Pancreas (tissue), 10 donors: ENCODE results near the gene REL. TPM values are rescaled to one million over a fixed set of nuclear protein-coding genes. Genes with fewer than 3 reads are reported as not detected.

ENCODE experiments used
- ATAC-seq, 4 donors: fragments of 200-7000 bp; cut with Tn5 transposase; one replicate each; pipeline versions ENCODE4 v1.8.0 to v1.9.1; 2020; ENCODE audit warnings: mild to moderate bottlenecking in 4 of 4, moderate library complexity in 4 of 4
- DNase-seq, 6 donors: peaks; one replicate each; pipeline ENCODE4 v3.0.0-alpha.2; 2020
- FAIRE-seq: peaks from 2 replicates; lab custom pipeline; 2012; peaks lifted over from hg19 to GRCh38; lab: Jason Lieb, UNC
- H3K27ac ChIP-seq, 4 donors: fragments of 200-600 bp; sonication (generic); 1 replicate in 3 of 4; 2 replicates in 1 of 4; pipeline versions ENCODE4 v1.5.0 to v1.8.0; 2020
- H3K27me3 ChIP-seq, 4 donors: fragments of 200-600 bp; one replicate each; pipeline ENCODE4 v1.8.0; 2021
- H3K36me3 ChIP-seq, 3 donors: fragments of 200-600 bp; sonication (generic) in 1 of 3; one replicate each; pipeline versions ENCODE4 v1.5.0 to v1.8.0; 2020 to 2021
- H3K4me1 ChIP-seq, 3 donors: fragments of 200-600 bp; one replicate each; pipeline ENCODE4 v1.8.0; 2021
- H3K4me3 ChIP-seq, 4 donors: fragments of 200-600 bp; sonication (generic) in 2 of 4; one replicate each; pipeline versions ENCODE4 v1.5.0 to v1.8.0; 2020 to 2021
- H3K9me3 ChIP-seq, 4 donors: fragments of 200-600 bp; one replicate each; pipeline ENCODE4 v1.8.0; 2021
- CTCF ChIP-seq, 4 donors: fragments of 200-600 bp; sonication (generic) in 3 of 4; IDR thresholded peaks; one replicate each; pipeline versions ENCODE4 v1.5.0 to v1.8.0; 2021; ENCODE audit warnings: antibody characterized with exemption in 4 of 4
- WGBS, 2 donors: extraction: QIAGEN DNeasy Blood & Tissue Kit; methylation state at CpG; one replicate each; pipeline ENCODE4 v1.1.7; 2013; 5-methylcytosine and 5-hydroxymethylcytosine counted together
- intact Hi-C, 3 donors: fragments of 100-400 bp; cut with DNase I; formaldehyde crosslinking; loops; one replicate each; pipeline versions ENCODE4 v1.11.1 to v1.14.2; 2022
- polyA plus RNA-seq, 2 donors: library from polyadenylated mRNA; stranded (reverse); fragments of 200-250 nt; gene quantifications; one replicate each; pipeline ENCODE4 v1.2.3, GENCODE V29; 2013
- total RNA-seq, 6 donors: library from RNA; stranded (reverse); fragmentation: NEBNext Ultra II Directional in 4 of 6; extraction: Animal tissue kit (Norgen Biotek cat#: 25700) in 4 of 6; gene quantifications; one replicate each; pipeline versions ENCODE4 v1.2.1 to v1.2.4, GENCODE V29; 2021 to 2023
- donor health status: healthy with polysubstance abuse.
- donor health status: DM: no; HTN: no; CAD: no; lungs with moderate emphysema.
- donor health status: DM: no; HTN: no; CAD: no.
- donor health status: control.
- donor health status: control.
- donor health status: Bipolar disorder and iron deficiency.
- donor health status: DM: yes; HTN: yes; CAD: no.
- donor health status: DM: no; HTN: no; CAD: no.
- donor health status: DM: no; HTN: no; CAD: no.
- donor health status: DM: yes; HTN: yes; CAD: no.

REL gene
- total and polyA plus RNA-seq, 8 donors: 1.5 to 11.9 (median 7.0) TPM

- no peak for TF ChIP-seq CTCF (IDR thresholded peaks at IDR 0.05)
- no peaks in the 10 kb centered on the region for H3K27me3 ChIP-seq
- no peak for FAIRE-seq
- H3K4me1 ChIP-seq: peaks cover 0 to 3% (median 0%) of the 10 kb centered on the region in 3 donors
- H3K27ac ChIP-seq: no peak overlapping the region
- H3K9me3 ChIP-seq: no peaks in the 10 kb centered on the region
- no peak for DNase-seq
- WGBS, 2 donors: 88 to 89% methylated on average over 2 of the region's 2 CpGs
- no peak for ATAC-seq
- no peak overlapping the region for H3K4me3 ChIP-seq
- H3K36me3 ChIP-seq: no peaks in the 10 kb centered on the region
- intact Hi-C loops: no loop called here
Measured at GRCh38 chr2:60844105-60844504, 37.3 kb upstream of the REL start.

- 50 to 63% methylated on average over 6 of the region's 6 CpGs for WGBS, 2 donors
- no peak for DNase-seq
- Histone ChIP-seq H3K9me3 (no peaks in the 10 kb centered on the region), H3K27me3 (no peaks in the 10 kb centered on the region), H3K36me3 (no peaks in the 10 kb centered on the region), H3K4me1 (peaks cover 0 to 3% (median 0%) of the 10 kb centered on the region in 3 donors), H3K27ac (no peak overlapping the region), H3K4me3 (no peak overlapping the region)
- no peak for TF ChIP-seq CTCF (IDR thresholded peaks at IDR 0.05)
- ATAC-seq: no peak
- intact Hi-C loops: no loop called here
- FAIRE-seq: no peak
Measured at GRCh38 chr2:60847854-60848253, 33.5 kb upstream of the REL start.

- FAIRE-seq: no peak
- no peaks in the 10 kb centered on the region for H3K9me3 ChIP-seq
- TF ChIP-seq CTCF (IDR thresholded peaks at IDR 0.05): no peak
- H3K4me3 ChIP-seq: no peak overlapping the region
- no peaks in the 10 kb centered on the region for H3K27me3 ChIP-seq
- 86 to 92% methylated on average over 3 of the region's 3 CpGs for WGBS, 2 donors
- H3K36me3 ChIP-seq: no peaks in the 10 kb centered on the region
- no peak for DNase-seq
- intact Hi-C loops: no loop called here
- no peak overlapping the region for H3K27ac ChIP-seq
- H3K4me1 ChIP-seq: peaks cover 0 to 3% (median 0%) of the 10 kb centered on the region in 3 donors
- ATAC-seq: no peak
Measured at GRCh38 chr2:60849187-60849586, 32.2 kb upstream of the REL start.

GRCh38 chr2:60852282-60852860 lies 29.0 kb upstream of the REL start:
- Histone ChIP-seq H3K4me3 (no peak overlapping the region), H3K9me3 (no peaks in the 10 kb centered on the region), H3K4me1 (peaks cover 0 to 3% (median 0%) of the 10 kb centered on the region in 3 donors), H3K27me3 (no peaks in the 10 kb centered on the region), H3K36me3 (no peaks in the 10 kb centered on the region), H3K27ac (no peak overlapping the region)
- intact Hi-C loops: no loop called here
- no peak for TF ChIP-seq CTCF (IDR thresholded peaks at IDR 0.05)
- peak in 1 of 6 donors; percentile 22 for DNase-seq
- WGBS, 2 donors: 79 to 84% methylated on average over 8 of the region's 8 CpGs
- ATAC-seq: peak in 2 of 4 donors; percentile 59 to 73
- FAIRE-seq: no peak

GRCh38 chr2:60853531-60853930 lies 27.8 kb upstream of the REL start:
- Histone ChIP-seq H3K36me3 (no peaks in the 10 kb centered on the region), H3K27me3 (no peaks in the 10 kb centered on the region), H3K9me3 (no peaks in the 10 kb centered on the region), H3K4me1 (no peaks in the 10 kb centered on the region), H3K4me3 (no peak overlapping the region), H3K27ac (no peak overlapping the region)
- ATAC-seq (peak in 2 of 4 donors; percentile 20 to 48), DNase-seq (no peak), FAIRE-seq (no peak)
- no peak for TF ChIP-seq CTCF (IDR thresholded peaks at IDR 0.05)
- WGBS, 2 donors: 94 to 95% methylated on average over 2 of the region's 2 CpGs
- intact Hi-C loops: no loop called here
